ENCODE measurements around the gene SMYD4.

SMYD4 gene

GRCh38 chr17:1839516-1839915 lies 9.8 kb upstream of the SMYD4 start:
- no peak for TF ChIP-seq CTCF (IDR thresholded peaks at IDR 0.05; ENCODE audit: insufficient read depth, low read length, missing control alignments)
- POLR2A ChIA-PET, result interaction anchor here (0.6 kb wide), 1 partner anchor 123 kb away, joined by 3 read pairs; no protein-coding TSS in a partner anchor

GRCh38 chr17:1834380-1835149 lies 4.9 kb upstream of the SMYD4 start:
- TF ChIP-seq CTCF (IDR thresholded peaks at IDR 0.05; ENCODE audit: insufficient read depth, low read length, missing control alignments), result no peak
- ChIA-PET CTCF (interaction anchor here (1.0 kb wide), 2 partner anchors 113 to 191 kb away, joined by 4 read pairs; no protein-coding TSS in a partner anchor), POLR2A (no interaction called here)
- no peak for DNase-seq (ENCODE audit: low read depth, low spot score)
- H3K4me3 ChIP-seq (ENCODE audit: low read depth, low read length), result no peak overlapping the region

More at GRCh38 chr17:1839516-1839915, 9.8 kb upstream of the SMYD4 start:
- H3K4me3 ChIP-seq (ENCODE audit: low read depth, low read length), result no peak overlapping the region
- no peak for DNase-seq (ENCODE audit: low read depth, low spot score)
- CTCF ChIA-PET, result interaction anchor here (0.6 to 1.6 kb wide), 2 partner anchors 26 to 142 kb away, joined by 3 to 5 read pairs; no protein-coding TSS in a partner anchor

DNA sequence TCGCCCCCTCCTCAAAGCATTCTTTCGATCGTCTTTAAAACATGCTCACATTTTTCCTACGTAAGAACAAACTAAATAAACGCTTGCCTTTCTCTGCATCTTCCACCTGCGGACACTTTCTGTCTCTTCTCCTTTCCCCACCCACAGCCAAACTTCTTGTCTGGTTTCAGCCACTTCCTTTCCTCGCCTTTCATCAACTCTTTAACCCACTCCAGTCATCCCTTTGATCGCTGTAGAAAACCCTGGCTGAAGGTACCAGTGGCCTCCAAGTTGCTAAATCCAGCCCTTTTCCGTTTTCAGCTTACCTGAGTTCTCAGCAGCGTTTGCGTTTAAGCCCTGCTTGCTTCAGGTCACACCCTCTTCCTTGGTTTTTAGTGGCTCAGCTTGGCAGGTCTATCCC lies 586 bp upstream of the SMYD4 start:
- ChIA-PET POLR2A (interaction anchor here (1.8 kb wide), 1 partner anchor 114 kb away, joined by 10 read pairs; no protein-coding TSS in a partner anchor), CTCF (interaction anchor here (1.0 to 1.4 kb wide), 2 partner anchors 47 to 109 kb away, joined by 4 to 9 read pairs; no protein-coding TSS in a partner anchor)
- H3K4me3 ChIP-seq (ENCODE audit: low read depth, low read length), result peak overlapping the region; percentile 87
- DNase-seq (ENCODE audit: low read depth, low spot score), result no peak
- no peak for TF ChIP-seq CTCF (IDR thresholded peaks at IDR 0.05; ENCODE audit: insufficient read depth, low read length, missing control alignments)

- DNase-seq (ENCODE audit: low read depth, low spot score), result no peak
- CTCF ChIA-PET, result interaction anchor here (0.7 to 1.9 kb wide), 4 partner anchors 43 to 161 kb away, joined by 4 to 9 read pairs (median 4); no protein-coding TSS in a partner anchor
- POLR2A ChIA-PET, result interaction anchor here (1.8 kb wide), 1 partner anchor 113 kb away, joined by 10 read pairs; no protein-coding TSS in a partner anchor
- peak overlapping the region; percentile 87 for H3K4me3 ChIP-seq (ENCODE audit: low read depth, low read length)
- TF ChIP-seq CTCF (IDR thresholded peaks at IDR 0.05; ENCODE audit: insufficient read depth, low read length, missing control alignments), result no peak
Observed at GRCh38 chr17:1829216-1829591, 498 bp downstream of the SMYD4 start.

- ChIA-PET POLR2A (no interaction called here), CTCF (interaction anchor here (1.0 to 1.9 kb wide), 2 partner anchors 27 to 37 kb away, joined by 3 to 5 read pairs; no protein-coding TSS in a partner anchor)
- DNase-seq (ENCODE audit: low read depth, low spot score), result no peak
Observed at GRCh38 chr17:1820528-1821252, 9.0 kb downstream of the SMYD4 start.

More at GRCh38 chr17:1820528-1821252, 9.0 kb downstream of the SMYD4 start:
- no peak overlapping the region for H3K4me3 ChIP-seq (ENCODE audit: low read depth, low read length)
- TF ChIP-seq CTCF (IDR thresholded peaks at IDR 0.05; ENCODE audit: insufficient read depth, low read length, missing control alignments), result no peak

Data from AG04449 (cell line).